HEK293 (cell line): ENCODE data around the gene DNASE2.

Experiments
- EGR2 ChIP-seq: fragments of 450-650 bp; formaldehyde crosslinking; IDR thresholded peaks from 2 replicates; pipeline ENCODE4 v1.5.1; 2016; ENCODE audit warnings: low read depth, missing biosample characterization, missing genetic modification characterization
- FEZF1 ChIP-seq: fragments of 450-650 bp; formaldehyde crosslinking; IDR thresholded peaks from 2 replicates; pipeline ENCODE4 v1.5.1; 2016; ENCODE audit warnings: missing biosample characterization, missing genetic modification characterization
- GLI2 ChIP-seq: fragments of 450-650 bp; formaldehyde crosslinking; IDR thresholded peaks from 2 replicates; pipeline ENCODE4; 2017; ENCODE audit warnings: missing biosample characterization, missing genetic modification characterization, low read depth, borderline replicate concordance
- GLIS2 ChIP-seq: fragments of 450-650 bp; formaldehyde crosslinking; IDR thresholded peaks from 2 replicates; pipeline ENCODE4 v1.5.1; 2016; ENCODE audit warnings: missing biosample characterization, missing genetic modification characterization
- KLF10 ChIP-seq: fragments of 450-650 bp; IDR thresholded peaks from 2 replicates; pipeline ENCODE4 v1.5.1; 2018; ENCODE audit warnings: missing biosample characterization, mild to moderate bottlenecking, missing genetic modification characterization
- SETDB1 ChIP-seq: IDR thresholded peaks from one replicate; pipeline ENCODE4 v1.6.1; 2017; ENCODE audit warnings: mild to moderate bottlenecking, low read length, moderate library complexity, mixed read lengths; ENCODE audit not compliant: insufficient read length
- SP2 ChIP-seq: fragments of 450-650 bp; formaldehyde crosslinking; IDR thresholded peaks from 2 replicates; pipeline ENCODE4 v1.5.1; 2016; ENCODE audit warnings: missing biosample characterization, missing genetic modification characterization
- YY1 ChIP-seq: fragments of 450-650 bp; formaldehyde crosslinking; IDR thresholded peaks from 2 replicates; pipeline ENCODE4 v1.5.1; 2018; ENCODE audit warnings: missing biosample characterization, missing genetic modification characterization
- ZBTB20 ChIP-seq: fragments of 450-650 bp; formaldehyde crosslinking; IDR thresholded peaks from 2 replicates; pipeline ENCODE4 v1.5.1; 2016; ENCODE audit warnings: missing biosample characterization, missing genetic modification characterization
- ZIC2 ChIP-seq: fragments of 450-650 bp; formaldehyde crosslinking; IDR thresholded peaks from 2 replicates; pipeline ENCODE4 v1.5.1; 2016; ENCODE audit warnings: missing biosample characterization, missing genetic modification characterization
- ZNF274 ChIP-seq, 2 experiments: fragments of 200-500 bp in 1 of 2; fragments of 450-650 bp in 1 of 2; sonication (Bioruptor generic) in 1 of 2; formaldehyde crosslinking in 1 of 2; IDR thresholded peaks; 2 replicates each; pipeline versions ENCODE4 v1.5.1 to v1.6.1; 2014 to 2016; ENCODE audit warnings: borderline replicate concordance in 1 of 2, inconsistent platforms in 1 of 2, low read length in 1 of 2, missing biosample characterization in 1 of 2, missing genetic modification characterization in 1 of 2
- ZNF335 ChIP-seq: fragments of 450-650 bp; formaldehyde crosslinking; conservative IDR thresholded peaks from 2 replicates; pipeline ENCODE4 v1.5.1; 2016; ENCODE audit warnings: missing biosample characterization, missing genetic modification characterization
- ZNF529 ChIP-seq: fragments of 450-650 bp; formaldehyde crosslinking; IDR thresholded peaks from 2 replicates; pipeline ENCODE4 v1.5.1; 2017; ENCODE audit warnings: missing genetic modification characterization, missing biosample characterization; ENCODE audit not compliant: insufficient replicate concordance
- ZNF747 ChIP-seq: fragments of 450-650 bp; formaldehyde crosslinking; IDR thresholded peaks from 2 replicates; pipeline ENCODE4 v1.5.1; 2016; ENCODE audit warnings: missing biosample characterization, missing genetic modification characterization
- ZNF830 ChIP-seq: fragments of 450-650 bp; IDR thresholded peaks from 2 replicates; pipeline ENCODE4 v1.5.0; 2018; ENCODE audit warnings: missing biosample characterization, missing genetic modification characterization, low read depth, mild to moderate bottlenecking, moderate library complexity
- TF ChIP-seq, protein P1 (sequence below): fragments of 450-650 bp; formaldehyde crosslinking; IDR thresholded peaks from 2 replicates; pipeline ENCODE4 v1.5.1; 2016; ENCODE audit warnings: missing biosample characterization, missing genetic modification characterization
- TF ChIP-seq, protein P2 (sequence below): fragments of 450-650 bp; formaldehyde crosslinking; IDR thresholded peaks from 2 replicates; pipeline ENCODE4 v1.5.1; 2016; ENCODE audit warnings: missing biosample characterization, missing genetic modification characterization, borderline replicate concordance
- TF ChIP-seq, protein P3 (sequence below): fragments of 450-650 bp; formaldehyde crosslinking; IDR thresholded peaks from 2 replicates; pipeline ENCODE4 v1.5.1; 2016; ENCODE audit warnings: missing biosample characterization, missing genetic modification characterization
- TF ChIP-seq, protein P4 (sequence below): fragments of 450-650 bp; formaldehyde crosslinking; IDR thresholded peaks from 2 replicates; pipeline ENCODE4 v1.5.1; 2016; ENCODE audit warnings: missing biosample characterization, missing genetic modification characterization
- TF ChIP-seq, protein P5 (sequence below): fragments of 450-650 bp; formaldehyde crosslinking; IDR thresholded peaks from 2 replicates; pipeline ENCODE4 v1.5.1; 2017; ENCODE audit warnings: missing biosample characterization, missing genetic modification characterization
- TF ChIP-seq, protein P6 (sequence below): fragments of 450-650 bp; formaldehyde crosslinking; IDR thresholded peaks from 2 replicates; pipeline ENCODE4 v1.5.1; 2016; ENCODE audit warnings: missing biosample characterization, missing genetic modification characterization

DNASE2 gene

DNA sequence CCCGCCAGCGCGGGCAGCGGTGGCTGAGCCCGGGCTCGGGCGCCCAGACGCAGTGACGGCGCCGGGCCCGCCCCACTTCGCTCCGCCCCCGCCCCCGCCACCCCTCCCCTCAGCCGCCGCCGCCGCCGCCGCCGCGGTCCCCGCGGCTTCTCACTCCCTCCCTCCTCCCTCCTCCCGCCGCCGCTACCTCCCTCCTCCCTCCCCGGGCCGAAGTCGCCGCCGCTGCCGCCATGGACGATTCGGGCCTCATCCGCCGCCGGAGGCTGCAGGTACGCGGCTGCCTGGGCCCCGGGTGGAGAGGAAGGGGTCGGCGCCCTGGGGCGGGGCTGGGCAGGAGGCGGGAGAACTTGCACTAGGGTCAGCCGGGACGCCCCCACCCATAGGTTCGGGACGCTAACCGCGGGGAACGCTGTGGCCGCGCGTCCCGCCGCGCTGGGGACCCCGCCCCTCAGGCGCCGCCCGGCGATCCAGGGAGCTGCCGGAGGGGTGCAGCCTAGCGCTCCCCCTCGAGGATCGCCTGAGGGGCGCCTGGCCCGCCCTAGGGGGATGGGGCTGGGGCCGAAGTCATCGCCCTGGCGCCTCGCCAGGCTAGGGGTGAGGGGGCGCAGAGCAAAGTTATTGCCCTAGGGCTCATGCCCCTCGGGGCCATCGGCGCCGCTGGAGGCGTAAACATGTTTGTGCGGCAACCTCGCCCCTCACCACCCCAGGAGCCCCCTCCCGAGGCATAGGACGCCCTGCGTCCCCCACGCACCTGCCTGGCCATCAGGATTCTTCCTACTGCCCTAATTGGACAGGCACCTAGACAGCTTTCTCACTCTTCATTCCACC, 47.3 kb downstream of the DNASE2 start (continued):
- TF ChIP-seq, protein P1, sequence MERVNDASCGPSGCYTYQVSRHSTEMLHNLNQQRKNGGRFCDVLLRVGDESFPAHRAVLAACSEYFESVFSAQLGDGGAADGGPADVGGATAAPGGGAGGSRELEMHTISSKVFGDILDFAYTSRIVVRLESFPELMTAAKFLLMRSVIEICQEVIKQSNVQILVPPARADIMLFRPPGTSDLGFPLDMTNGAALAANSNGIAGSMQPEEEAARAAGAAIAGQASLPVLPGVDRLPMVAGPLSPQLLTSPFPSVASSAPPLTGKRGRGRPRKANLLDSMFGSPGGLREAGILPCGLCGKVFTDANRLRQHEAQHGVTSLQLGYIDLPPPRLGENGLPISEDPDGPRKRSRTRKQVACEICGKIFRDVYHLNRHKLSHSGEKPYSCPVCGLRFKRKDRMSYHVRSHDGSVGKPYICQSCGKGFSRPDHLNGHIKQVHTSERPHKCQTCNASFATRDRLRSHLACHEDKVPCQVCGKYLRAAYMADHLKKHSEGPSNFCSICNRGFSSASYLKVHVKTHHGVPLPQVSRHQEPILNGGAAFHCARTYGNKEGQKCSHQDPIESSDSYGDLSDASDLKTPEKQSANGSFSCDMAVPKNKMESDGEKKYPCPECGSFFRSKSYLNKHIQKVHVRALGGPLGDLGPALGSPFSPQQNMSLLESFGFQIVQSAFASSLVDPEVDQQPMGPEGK: peak; percentile 76
- TF ChIP-seq ZNF529 (tag by site-specific recombination) (no peak), KLF10 (peak; percentile 42; the same call in 1 of the 2 replicates), GLI2 (tag by site-specific recombination) (no peak), ZIC2 (tag by site-specific recombination) (peak; percentile 82; the same call in 1 of the 2 replicates), ZNF335 (tag by site-specific recombination) (peak; percentile 96), EGR2 (tag by site-specific recombination) (peak; percentile 90; the same call in 1 of the 2 replicates), ZNF274 (IDR thresholded peaks at IDR 0.05; ENCODE audit: low read length) (no peak), ZNF274 (tag by site-specific recombination; IDR thresholded peaks at IDR 0.05; ENCODE audit: borderline replicate concordance) (no peak), ZNF747 (no peak), FEZF1 (tag by site-specific recombination) (no peak), SP2 (tag by site-specific recombination) (peak; percentile 34; the same call in 1 of the 2 replicates), ZNF830 (tag by site-specific recombination) (no peak), SETDB1 (no peak), GLIS2 (tag by site-specific recombination) (peak; percentile 92), ZBTB20 (tag by site-specific recombination) (peak; percentile 29; the same call in 1 of the 2 replicates), YY1 (tag by site-specific recombination) (peak; percentile 67; the same call in 1 of the 2 replicates)
- TF ChIP-seq, protein P2, sequence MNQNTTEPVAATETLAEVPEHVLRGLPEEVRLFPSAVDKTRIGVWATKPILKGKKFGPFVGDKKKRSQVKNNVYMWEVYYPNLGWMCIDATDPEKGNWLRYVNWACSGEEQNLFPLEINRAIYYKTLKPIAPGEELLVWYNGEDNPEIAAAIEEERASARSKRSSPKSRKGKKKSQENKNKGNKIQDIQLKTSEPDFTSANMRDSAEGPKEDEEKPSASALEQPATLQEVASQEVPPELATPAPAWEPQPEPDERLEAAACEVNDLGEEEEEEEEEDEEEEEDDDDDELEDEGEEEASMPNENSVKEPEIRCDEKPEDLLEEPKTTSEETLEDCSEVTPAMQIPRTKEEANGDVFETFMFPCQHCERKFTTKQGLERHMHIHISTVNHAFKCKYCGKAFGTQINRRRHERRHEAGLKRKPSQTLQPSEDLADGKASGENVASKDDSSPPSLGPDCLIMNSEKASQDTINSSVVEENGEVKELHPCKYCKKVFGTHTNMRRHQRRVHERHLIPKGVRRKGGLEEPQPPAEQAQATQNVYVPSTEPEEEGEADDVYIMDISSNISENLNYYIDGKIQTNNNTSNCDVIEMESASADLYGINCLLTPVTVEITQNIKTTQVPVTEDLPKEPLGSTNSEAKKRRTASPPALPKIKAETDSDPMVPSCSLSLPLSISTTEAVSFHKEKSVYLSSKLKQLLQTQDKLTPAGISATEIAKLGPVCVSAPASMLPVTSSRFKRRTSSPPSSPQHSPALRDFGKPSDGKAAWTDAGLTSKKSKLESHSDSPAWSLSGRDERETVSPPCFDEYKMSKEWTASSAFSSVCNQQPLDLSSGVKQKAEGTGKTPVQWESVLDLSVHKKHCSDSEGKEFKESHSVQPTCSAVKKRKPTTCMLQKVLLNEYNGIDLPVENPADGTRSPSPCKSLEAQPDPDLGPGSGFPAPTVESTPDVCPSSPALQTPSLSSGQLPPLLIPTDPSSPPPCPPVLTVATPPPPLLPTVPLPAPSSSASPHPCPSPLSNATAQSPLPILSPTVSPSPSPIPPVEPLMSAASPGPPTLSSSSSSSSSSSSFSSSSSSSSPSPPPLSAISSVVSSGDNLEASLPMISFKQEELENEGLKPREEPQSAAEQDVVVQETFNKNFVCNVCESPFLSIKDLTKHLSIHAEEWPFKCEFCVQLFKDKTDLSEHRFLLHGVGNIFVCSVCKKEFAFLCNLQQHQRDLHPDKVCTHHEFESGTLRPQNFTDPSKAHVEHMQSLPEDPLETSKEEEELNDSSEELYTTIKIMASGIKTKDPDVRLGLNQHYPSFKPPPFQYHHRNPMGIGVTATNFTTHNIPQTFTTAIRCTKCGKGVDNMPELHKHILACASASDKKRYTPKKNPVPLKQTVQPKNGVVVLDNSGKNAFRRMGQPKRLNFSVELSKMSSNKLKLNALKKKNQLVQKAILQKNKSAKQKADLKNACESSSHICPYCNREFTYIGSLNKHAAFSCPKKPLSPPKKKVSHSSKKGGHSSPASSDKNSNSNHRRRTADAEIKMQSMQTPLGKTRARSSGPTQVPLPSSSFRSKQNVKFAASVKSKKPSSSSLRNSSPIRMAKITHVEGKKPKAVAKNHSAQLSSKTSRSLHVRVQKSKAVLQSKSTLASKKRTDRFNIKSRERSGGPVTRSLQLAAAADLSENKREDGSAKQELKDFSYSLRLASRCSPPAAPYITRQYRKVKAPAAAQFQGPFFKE (tag by site-specific recombination): no peak
- TF ChIP-seq, protein P3, sequence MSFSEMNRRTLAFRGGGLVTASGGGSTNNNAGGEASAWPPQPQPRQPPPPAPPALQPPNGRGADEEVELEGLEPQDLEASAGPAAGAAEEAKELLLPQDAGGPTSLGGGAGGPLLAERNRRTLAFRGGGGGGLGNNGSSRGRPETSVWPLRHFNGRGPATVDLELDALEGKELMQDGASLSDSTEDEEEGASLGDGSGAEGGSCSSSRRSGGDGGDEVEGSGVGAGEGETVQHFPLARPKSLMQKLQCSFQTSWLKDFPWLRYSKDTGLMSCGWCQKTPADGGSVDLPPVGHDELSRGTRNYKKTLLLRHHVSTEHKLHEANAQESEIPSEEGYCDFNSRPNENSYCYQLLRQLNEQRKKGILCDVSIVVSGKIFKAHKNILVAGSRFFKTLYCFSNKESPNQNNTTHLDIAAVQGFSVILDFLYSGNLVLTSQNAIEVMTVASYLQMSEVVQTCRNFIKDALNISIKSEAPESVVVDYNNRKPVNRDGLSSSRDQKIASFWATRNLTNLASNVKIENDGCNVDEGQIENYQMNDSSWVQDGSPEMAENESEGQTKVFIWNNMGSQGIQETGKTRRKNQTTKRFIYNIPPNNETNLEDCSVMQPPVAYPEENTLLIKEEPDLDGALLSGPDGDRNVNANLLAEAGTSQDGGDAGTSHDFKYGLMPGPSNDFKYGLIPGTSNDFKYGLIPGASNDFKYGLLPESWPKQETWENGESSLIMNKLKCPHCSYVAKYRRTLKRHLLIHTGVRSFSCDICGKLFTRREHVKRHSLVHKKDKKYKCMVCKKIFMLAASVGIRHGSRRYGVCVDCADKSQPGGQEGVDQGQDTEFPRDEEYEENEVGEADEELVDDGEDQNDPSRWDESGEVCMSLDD (tag by site-specific recombination): peak; percentile 59; the same call in 1 of the 2 replicates
- TF ChIP-seq, protein P4, sequence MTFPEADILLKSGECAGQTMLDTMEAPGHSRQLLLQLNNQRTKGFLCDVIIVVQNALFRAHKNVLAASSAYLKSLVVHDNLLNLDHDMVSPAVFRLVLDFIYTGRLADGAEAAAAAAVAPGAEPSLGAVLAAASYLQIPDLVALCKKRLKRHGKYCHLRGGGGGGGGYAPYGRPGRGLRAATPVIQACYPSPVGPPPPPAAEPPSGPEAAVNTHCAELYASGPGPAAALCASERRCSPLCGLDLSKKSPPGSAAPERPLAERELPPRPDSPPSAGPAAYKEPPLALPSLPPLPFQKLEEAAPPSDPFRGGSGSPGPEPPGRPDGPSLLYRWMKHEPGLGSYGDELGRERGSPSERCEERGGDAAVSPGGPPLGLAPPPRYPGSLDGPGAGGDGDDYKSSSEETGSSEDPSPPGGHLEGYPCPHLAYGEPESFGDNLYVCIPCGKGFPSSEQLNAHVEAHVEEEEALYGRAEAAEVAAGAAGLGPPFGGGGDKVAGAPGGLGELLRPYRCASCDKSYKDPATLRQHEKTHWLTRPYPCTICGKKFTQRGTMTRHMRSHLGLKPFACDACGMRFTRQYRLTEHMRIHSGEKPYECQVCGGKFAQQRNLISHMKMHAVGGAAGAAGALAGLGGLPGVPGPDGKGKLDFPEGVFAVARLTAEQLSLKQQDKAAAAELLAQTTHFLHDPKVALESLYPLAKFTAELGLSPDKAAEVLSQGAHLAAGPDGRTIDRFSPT: peak; percentile 70; the same call in 1 of the 2 replicates
- TF ChIP-seq, protein P5, sequence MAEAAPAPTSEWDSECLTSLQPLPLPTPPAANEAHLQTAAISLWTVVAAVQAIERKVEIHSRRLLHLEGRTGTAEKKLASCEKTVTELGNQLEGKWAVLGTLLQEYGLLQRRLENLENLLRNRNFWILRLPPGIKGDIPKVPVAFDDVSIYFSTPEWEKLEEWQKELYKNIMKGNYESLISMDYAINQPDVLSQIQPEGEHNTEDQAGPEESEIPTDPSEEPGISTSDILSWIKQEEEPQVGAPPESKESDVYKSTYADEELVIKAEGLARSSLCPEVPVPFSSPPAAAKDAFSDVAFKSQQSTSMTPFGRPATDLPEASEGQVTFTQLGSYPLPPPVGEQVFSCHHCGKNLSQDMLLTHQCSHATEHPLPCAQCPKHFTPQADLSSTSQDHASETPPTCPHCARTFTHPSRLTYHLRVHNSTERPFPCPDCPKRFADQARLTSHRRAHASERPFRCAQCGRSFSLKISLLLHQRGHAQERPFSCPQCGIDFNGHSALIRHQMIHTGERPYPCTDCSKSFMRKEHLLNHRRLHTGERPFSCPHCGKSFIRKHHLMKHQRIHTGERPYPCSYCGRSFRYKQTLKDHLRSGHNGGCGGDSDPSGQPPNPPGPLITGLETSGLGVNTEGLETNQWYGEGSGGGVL (tag by site-specific recombination): peak; percentile 94
- TF ChIP-seq, protein P6, sequence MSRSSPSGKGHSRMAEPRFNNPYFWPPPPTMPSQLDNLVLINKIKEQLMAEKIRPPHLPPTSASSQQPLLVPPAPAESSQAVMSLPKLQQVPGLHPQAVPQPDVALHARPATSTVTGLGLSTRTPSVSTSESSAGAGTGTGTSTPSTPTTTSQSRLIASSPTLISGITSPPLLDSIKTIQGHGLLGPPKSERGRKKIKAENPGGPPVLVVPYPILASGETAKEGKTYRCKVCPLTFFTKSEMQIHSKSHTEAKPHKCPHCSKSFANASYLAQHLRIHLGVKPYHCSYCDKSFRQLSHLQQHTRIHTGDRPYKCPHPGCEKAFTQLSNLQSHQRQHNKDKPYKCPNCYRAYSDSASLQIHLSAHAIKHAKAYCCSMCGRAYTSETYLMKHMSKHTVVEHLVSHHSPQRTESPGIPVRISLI (tag by site-specific recombination): no peak
